ENCODE results near the gene C1D.
"Not testable (repeated sequence)": the region's sequence is repeated elsewhere in the genome, so short reads cannot be mapped to it uniquely, and the experiment has no call there.

C1D gene

DNA sequence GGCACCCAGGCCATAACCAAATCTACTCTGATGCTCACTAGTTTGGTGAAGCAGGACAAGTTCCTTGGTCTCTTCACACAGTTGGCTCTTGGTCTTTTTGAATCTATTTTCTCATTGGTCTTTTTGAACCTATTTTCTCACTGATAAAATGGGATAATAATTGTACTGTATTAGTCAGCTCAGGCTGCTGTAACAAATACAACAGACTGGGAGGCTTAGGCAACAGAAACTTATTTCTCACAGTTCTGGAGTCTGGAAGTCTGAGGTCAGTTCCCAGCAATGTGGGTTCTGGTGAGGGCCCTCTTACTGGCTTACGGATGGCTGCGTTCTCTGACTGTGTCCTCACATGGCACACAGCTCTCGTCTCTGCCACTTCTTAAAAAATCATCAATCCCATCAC lies 63.5 kb downstream of the C1D start:
- no peak for DNase-seq (ENCODE audit: low read depth)

DNA sequence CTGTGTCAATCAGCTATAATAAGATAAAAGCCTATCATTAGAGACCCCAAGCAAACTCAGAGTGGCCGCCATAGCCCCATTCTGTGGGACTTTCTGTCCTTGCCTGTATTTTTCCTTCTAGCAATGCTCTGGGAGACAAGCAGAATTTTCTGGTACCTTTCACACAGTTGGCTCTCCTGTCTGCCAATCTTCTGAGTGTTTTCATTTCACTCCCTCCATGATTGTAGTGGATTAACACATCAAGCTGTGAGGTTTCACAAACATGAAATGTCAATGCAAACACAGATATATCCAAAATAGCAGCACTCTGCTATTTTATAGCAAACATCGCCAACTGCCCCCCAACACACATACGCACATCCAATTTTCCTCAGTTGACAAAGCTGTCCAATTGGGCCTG lies 64.9 kb downstream of the C1D start:
- no peak for DNase-seq (ENCODE audit: low read depth)

GRCh38 chr2:67997528-67997900 lies 65.3 kb downstream of the C1D start:
- no peak for DNase-seq (ENCODE audit: low read depth)

DNA sequence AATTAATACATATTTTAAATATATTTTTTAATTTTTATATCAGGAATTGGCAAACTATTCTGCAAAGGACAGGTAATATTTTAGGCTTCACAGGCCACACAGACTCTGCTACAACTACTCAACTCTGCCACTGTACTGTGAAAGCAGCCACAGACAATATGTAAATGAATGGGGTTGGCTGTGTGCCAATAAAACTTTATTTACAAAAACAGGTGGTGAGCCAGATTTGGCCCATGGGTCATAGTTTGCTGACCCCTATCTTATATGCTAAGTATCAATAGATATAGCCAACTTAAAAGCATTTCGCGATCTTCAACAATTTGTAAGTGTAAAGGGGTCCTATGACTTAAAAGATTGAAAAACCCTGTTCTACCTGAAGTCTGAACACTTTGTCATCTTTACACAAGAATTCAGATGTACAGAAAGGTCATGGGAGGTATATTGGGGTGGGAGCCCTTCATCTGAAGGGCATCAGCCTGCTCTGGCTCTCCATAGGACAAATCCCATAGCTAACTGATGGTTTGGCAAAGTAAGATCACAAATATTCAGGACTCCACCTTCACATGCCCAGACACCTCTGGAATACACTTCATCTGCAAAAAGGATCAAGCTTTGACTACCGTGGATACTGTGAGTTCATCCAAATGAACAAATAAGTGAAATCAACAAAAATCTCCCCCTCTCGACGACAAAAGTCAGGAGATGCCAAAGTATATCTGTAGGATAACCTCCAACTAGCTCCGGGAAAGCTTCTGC lies 65.9 kb downstream of the C1D start:
- DNase-seq (ENCODE audit: low read depth) = no peak

DNA sequence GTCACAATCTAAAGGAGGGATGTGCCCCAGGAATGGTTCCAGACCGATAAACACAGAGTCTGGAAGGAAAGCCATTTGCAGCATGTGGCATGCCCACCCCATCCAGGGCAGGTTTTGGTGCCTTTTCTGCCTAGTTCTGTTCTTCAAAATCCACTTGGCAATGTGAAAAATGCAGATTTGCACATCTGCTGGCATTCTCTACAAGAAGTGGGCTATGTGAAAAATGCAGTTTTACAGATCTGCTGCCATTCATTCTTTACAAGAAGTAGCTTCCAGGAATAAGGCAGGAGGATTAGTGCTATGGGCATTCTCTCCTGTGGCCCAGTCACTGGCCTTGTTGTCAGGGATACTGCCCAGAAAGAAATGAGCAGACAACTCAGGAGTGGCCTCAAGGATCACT lies 68.1 kb downstream of the C1D start:
- DNase-seq (ENCODE audit: low read depth) = no peak

- DNase-seq (ENCODE audit: low read depth) = not testable (repeated sequence)
Measured at GRCh38 chr2:67994069-67994468, 68.7 kb downstream of the C1D start.

GRCh38 chr2:67993329-67993728 lies 69.5 kb downstream of the C1D start:
- no peak for DNase-seq (ENCODE audit: low read depth)

- DNase-seq (ENCODE audit: low read depth) = no peak
Measured at GRCh38 chr2:67991456-67991855, 71.3 kb downstream of the C1D start.
